Activated T-cell treated with anti-CD3 and anti-CD28 coated beads, Interleukin-2, amount 50 U/mL, for 24 hours (primary cell): ENCODE measurements around the gene ITK.

Experiments
- DNase-seq: peaks from one replicate; pipeline ENCODE4 v3.0.0-alpha.2; 2020
- H3K27ac Mint-ChIP-seq: 2 replicates; pipeline ENCODE4 v1.8.0; 2020; ENCODE audit warnings: mild to moderate bottlenecking, mixed read lengths
- H3K27me3 Mint-ChIP-seq: 2 replicates; pipeline ENCODE4 v1.8.0; 2020; ENCODE audit warnings: mixed read lengths
- H3K36me3 Mint-ChIP-seq: 2 replicates; pipeline ENCODE4 v1.8.0; 2020; ENCODE audit warnings: low read depth, mixed read lengths
- H3K4me1 Mint-ChIP-seq: 2 replicates; pipeline ENCODE4 v1.8.0; 2020; ENCODE audit warnings: low read depth, mixed read lengths
- H3K4me3 Mint-ChIP-seq: 2 replicates; pipeline ENCODE4 v1.8.0; 2020; ENCODE audit warnings: mild to moderate bottlenecking, moderate library complexity, mixed read lengths
- H3K9me3 Mint-ChIP-seq: 2 replicates; pipeline ENCODE4 v1.8.0; 2020; ENCODE audit warnings: mixed read lengths

ITK gene

GRCh38 chr5:157266286-157267007 is 85.8 kb downstream of the ITK start:
- peaks cover 73% of the 10 kb centered on the region for H3K4me1 Mint-ChIP-seq
- H3K9me3 Mint-ChIP-seq = no peaks in the 10 kb centered on the region
- peak overlapping the region; percentile 97 for H3K27ac Mint-ChIP-seq
- H3K4me3 Mint-ChIP-seq = peak overlapping the region; percentile 95
- H3K27me3 Mint-ChIP-seq = no peaks in the 10 kb centered on the region
- DNase-seq = peak; percentile 78
- peaks cover 50% of the 10 kb centered on the region for H3K36me3 Mint-ChIP-seq

DNA sequence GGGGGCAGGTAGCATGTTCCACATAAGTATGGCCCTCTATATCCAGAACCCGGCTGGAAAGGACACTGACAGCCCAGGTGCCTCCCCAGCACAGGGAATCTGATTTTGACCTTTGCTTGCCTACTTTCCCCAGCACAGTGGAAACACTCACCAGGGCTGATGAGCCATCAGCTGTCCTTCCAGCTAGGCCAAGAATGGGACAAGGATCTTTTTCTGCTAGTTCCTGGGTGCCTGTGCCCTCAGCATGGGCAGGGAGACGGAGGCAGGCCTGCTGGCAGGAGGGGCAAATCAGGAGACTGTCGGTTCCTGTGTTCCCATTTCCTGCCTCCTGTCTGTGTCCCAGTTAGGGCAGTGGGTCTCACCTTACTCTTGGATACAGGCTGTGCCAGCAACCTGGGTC is 86.4 kb downstream of the ITK start:
- peaks cover 77% of the 10 kb centered on the region for H3K4me1 Mint-ChIP-seq
- H3K27ac Mint-ChIP-seq = peak overlapping the region; percentile 97
- no peaks in the 10 kb centered on the region for H3K9me3 Mint-ChIP-seq
- no peak for DNase-seq
- peak overlapping the region; percentile 95 for H3K4me3 Mint-ChIP-seq
- H3K27me3 Mint-ChIP-seq = no peaks in the 10 kb centered on the region
- H3K36me3 Mint-ChIP-seq = peaks cover 55% of the 10 kb centered on the region

- no peak for DNase-seq
- H3K36me3 Mint-ChIP-seq = peaks cover 58% of the 10 kb centered on the region
- H3K9me3 Mint-ChIP-seq = no peaks in the 10 kb centered on the region
- peak overlapping the region; percentile 97 for H3K27ac Mint-ChIP-seq
- H3K27me3 Mint-ChIP-seq = no peaks in the 10 kb centered on the region
- H3K4me1 Mint-ChIP-seq = peaks cover 83% of the 10 kb centered on the region
- peak overlapping the region; percentile 95 for H3K4me3 Mint-ChIP-seq
Measured at GRCh38 chr5:157267761-157268480, 87.3 kb downstream of the ITK start.

GRCh38 chr5:157269165-157269671 is 88.6 kb downstream of the ITK start:
- H3K36me3 Mint-ChIP-seq = peaks cover 58% of the 10 kb centered on the region
- DNase-seq = no peak

GRCh38 chr5:157269761-157270272 is 89.2 kb downstream of the ITK start:
- no peak for DNase-seq
- peaks cover 58% of the 10 kb centered on the region for H3K36me3 Mint-ChIP-seq

More at GRCh38 chr5:157269165-157269671, 88.6 kb downstream of the ITK start:
- H3K4me3 Mint-ChIP-seq = peak overlapping the region; percentile 95
- no peaks in the 10 kb centered on the region for H3K9me3 Mint-ChIP-seq
- H3K27ac Mint-ChIP-seq = peak overlapping the region; percentile 97
- no peaks in the 10 kb centered on the region for H3K27me3 Mint-ChIP-seq
- H3K4me1 Mint-ChIP-seq = peaks cover 85% of the 10 kb centered on the region

DNA sequence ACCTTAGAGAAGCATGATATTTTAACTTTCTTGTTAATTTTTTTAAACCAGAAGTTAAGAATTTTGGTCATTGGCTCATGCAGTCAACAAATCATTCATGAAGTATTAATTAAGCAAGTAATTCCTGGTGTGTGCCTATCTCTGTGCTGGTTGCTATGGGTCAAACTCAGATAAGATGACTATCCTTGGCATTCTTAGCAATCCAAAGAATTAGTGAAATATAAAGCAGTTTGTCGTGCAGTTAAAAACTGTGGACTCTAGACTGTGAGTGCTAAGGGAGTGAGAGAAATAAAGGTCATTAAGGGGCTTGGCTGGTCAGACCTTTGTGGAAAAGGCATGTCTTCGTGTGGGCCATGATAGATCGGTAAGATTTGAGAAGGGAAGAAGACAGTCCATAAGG is 90.1 kb downstream of the ITK start:
- Mint-ChIP-seq H3K36me3 (peaks cover 57% of the 10 kb centered on the region), H3K4me1 (peaks cover 80% of the 10 kb centered on the region), H3K27me3 (no peaks in the 10 kb centered on the region), H3K27ac (peak overlapping the region; percentile 97), H3K9me3 (no peaks in the 10 kb centered on the region), H3K4me3 (peak overlapping the region; percentile 95)
- no peak for DNase-seq

More at GRCh38 chr5:157269761-157270272, 89.2 kb downstream of the ITK start:
- peaks cover 84% of the 10 kb centered on the region for H3K4me1 Mint-ChIP-seq
- no peaks in the 10 kb centered on the region for H3K27me3 Mint-ChIP-seq
- H3K27ac Mint-ChIP-seq = peak overlapping the region; percentile 97
- no peaks in the 10 kb centered on the region for H3K9me3 Mint-ChIP-seq
- peak overlapping the region; percentile 95 for H3K4me3 Mint-ChIP-seq

- Mint-ChIP-seq H3K9me3 (no peaks in the 10 kb centered on the region), H3K27me3 (no peaks in the 10 kb centered on the region), H3K4me1 (peaks cover 90% of the 10 kb centered on the region), H3K36me3 (peaks cover 61% of the 10 kb centered on the region), H3K4me3 (peak overlapping the region; percentile 95), H3K27ac (peak overlapping the region; percentile 97)
- DNase-seq = peak; percentile 83
Measured at GRCh38 chr5:157271740-157272271, 91.2 kb downstream of the ITK start.

GRCh38 chr5:157273131-157273556 is 92.5 kb downstream of the ITK start:
- Mint-ChIP-seq H3K27me3 (no peaks in the 10 kb centered on the region), H3K4me3 (peak overlapping the region; percentile 95), H3K9me3 (no peaks in the 10 kb centered on the region), H3K27ac (peak overlapping the region; percentile 97), H3K4me1 (peaks cover 89% of the 10 kb centered on the region), H3K36me3 (peaks cover 56% of the 10 kb centered on the region)
- no peak for DNase-seq

DNA sequence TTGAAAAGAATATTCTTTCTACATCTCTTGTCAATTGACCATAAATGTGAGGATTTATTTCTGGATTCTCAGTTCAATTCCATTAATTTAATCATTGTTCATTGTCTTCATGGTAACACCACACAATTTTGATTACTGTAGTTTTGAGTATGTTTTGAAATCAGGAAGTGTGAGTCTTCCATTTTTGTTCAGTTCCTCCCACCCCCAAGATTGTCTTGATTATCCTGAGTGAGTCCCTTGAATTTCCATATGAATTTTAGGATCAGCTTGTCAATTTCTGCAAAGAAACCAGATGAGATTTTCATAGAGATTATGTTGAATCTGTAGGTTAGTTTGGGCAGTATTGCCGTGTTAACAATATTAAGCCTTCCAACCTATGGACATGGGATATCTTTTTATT is 94.8 kb downstream of the ITK start:
- DNase-seq = no peak
- H3K27me3 Mint-ChIP-seq = no peaks in the 10 kb centered on the region
- no peak overlapping the region for H3K4me3 Mint-ChIP-seq
- peak overlapping the region; percentile 53 for H3K27ac Mint-ChIP-seq
- H3K4me1 Mint-ChIP-seq = peaks cover 89% of the 10 kb centered on the region
- H3K36me3 Mint-ChIP-seq = peaks cover 51% of the 10 kb centered on the region
- no peaks in the 10 kb centered on the region for H3K9me3 Mint-ChIP-seq

DNA sequence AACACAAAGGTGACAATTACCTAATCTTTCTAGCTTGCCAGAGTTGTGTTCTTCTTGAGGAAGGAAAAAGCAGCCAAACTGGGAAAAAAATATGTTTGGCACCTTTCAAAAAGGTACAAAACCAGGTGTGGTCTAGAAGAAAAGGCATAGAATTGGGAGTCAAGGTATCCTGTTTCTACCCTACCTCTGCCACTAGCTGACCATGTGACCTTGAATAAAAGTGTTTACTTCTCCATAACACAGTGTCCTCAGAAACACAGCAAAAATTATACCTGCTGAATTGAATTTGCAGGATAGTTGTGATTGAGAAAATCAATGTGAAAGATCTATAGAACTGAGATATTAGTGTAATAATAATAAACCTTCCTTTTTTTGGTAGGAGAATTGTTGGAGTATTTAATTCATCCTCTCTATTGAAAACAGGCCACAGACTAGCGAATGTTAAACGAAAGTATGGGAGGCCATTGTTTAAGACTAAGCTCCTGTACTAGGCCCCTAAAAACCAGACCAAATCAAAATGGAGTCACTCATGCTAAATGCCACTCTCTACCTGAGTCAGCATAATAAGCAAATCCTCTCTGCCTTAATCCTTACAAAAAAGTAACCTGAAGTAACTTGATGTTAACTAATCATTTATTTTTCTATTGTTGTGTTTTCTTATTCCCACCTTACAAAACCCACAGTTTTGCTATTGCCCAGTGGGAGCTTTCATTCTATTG is 97.8 kb downstream of the ITK start:
- Mint-ChIP-seq H3K9me3 (peaks cover 5% of the 10 kb centered on the region), H3K4me3 (no peak overlapping the region), H3K4me1 (peaks cover 90% of the 10 kb centered on the region), H3K27me3 (no peaks in the 10 kb centered on the region), H3K27ac (peak overlapping the region; percentile 58), H3K36me3 (peaks cover 52% of the 10 kb centered on the region)
- no peak for DNase-seq

DNA sequence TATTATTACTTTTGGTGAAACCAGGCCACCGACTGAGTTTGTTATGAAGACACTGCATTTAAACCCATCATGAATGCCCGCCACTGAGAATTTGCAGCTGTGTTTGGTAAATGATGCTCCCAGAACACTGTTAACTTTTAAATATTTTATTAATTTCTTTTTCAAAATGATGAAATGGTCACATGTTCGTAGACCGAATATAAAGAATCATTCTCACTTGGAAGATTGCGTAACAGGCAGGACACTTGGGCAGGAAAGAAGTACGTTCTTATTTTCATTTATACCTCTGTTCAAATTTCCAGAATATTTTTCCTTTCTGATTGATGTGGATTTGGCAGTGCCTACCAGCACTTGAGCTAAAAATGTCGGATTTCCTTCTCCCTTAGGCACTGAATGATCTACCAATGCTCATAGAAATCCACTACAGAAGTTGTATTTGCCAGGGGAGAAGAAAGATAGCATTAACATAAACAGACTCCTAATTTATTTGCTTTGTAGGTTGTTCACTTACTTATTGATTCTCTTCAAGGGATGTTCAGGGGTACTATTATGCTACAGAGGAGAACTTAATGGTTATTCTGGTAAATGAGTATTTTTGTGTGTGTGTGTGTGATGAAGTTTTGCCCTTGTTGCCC is 99.1 kb downstream of the ITK start:
- Mint-ChIP-seq H3K27ac (peak overlapping the region; percentile 89), H3K4me3 (no peak overlapping the region), H3K9me3 (peaks cover 5% of the 10 kb centered on the region), H3K4me1 (peaks cover 90% of the 10 kb centered on the region), H3K36me3 (peaks cover 60% of the 10 kb centered on the region), H3K27me3 (no peaks in the 10 kb centered on the region)
- DNase-seq = no peak

DNA sequence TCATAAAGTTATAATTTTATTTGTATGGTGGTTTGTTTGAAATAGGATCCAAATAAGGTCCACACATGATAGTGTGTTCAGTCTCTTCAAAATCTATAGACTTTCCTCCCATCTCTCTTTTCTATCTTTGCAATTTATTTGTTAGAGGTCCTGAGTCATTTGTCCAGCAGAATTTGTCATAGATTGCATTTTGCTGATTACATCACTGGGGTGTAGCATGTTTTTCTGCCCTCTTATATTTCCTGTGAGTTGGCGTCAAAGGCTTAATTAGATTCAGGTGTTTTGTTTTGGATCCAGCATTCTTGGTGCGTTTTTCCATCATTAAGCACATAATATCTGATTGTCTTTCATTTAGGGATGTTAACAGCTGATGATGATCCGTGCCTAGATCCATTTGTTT is 100.3 kb downstream of the ITK start:
- peaks cover 69% of the 10 kb centered on the region for H3K36me3 Mint-ChIP-seq
- peaks cover 5% of the 10 kb centered on the region for H3K9me3 Mint-ChIP-seq
- H3K4me1 Mint-ChIP-seq = peaks cover 94% of the 10 kb centered on the region
- DNase-seq = no peak
- H3K4me3 Mint-ChIP-seq = peak overlapping the region; percentile 9
- peak overlapping the region; percentile 89 for H3K27ac Mint-ChIP-seq
- H3K27me3 Mint-ChIP-seq = no peaks in the 10 kb centered on the region

- H3K4me3 Mint-ChIP-seq = peak overlapping the region; percentile 18
Measured at GRCh38 chr5:157282150-157282549, 101.5 kb downstream of the ITK start.

GRCh38 chr5:157283434-157283833 is 102.8 kb downstream of the ITK start:
- peak overlapping the region; percentile 1 for H3K4me3 Mint-ChIP-seq
- H3K27me3 Mint-ChIP-seq = no peaks in the 10 kb centered on the region
- peaks cover 71% of the 10 kb centered on the region for H3K36me3 Mint-ChIP-seq
- H3K4me1 Mint-ChIP-seq = peaks cover 85% of the 10 kb centered on the region
- DNase-seq = no peak
- H3K27ac Mint-ChIP-seq = peak overlapping the region; percentile 89
- peaks cover 5% of the 10 kb centered on the region for H3K9me3 Mint-ChIP-seq

More at GRCh38 chr5:157282150-157282549, 101.5 kb downstream of the ITK start:
- Mint-ChIP-seq H3K27me3 (no peaks in the 10 kb centered on the region), H3K9me3 (peaks cover 5% of the 10 kb centered on the region), H3K4me1 (peaks cover 84% of the 10 kb centered on the region), H3K27ac (peak overlapping the region; percentile 89), H3K36me3 (peaks cover 68% of the 10 kb centered on the region)
- no peak for DNase-seq
